Testis (tissue), 3 donors: ENCODE measurements around the gene DNHD1. TPM values are rescaled to one million over a fixed set of nuclear protein-coding genes. Genes with fewer than 3 reads are reported as not detected.

Experiments
- DNase-seq: peaks from one replicate; pipeline ENCODE4 v3.0.0-alpha.2; 2019
- H3K27ac ChIP-seq, 2 donors: fragments of 200-600 bp; sonication (generic); one replicate each; pipeline ENCODE4 v1.5.1; 2019
- H3K27me3 ChIP-seq: fragments of 200-600 bp; sonication (generic); one replicate; pipeline ENCODE4 v1.5.1; 2019
- H3K36me3 ChIP-seq: fragments of 200-600 bp; sonication (generic); one replicate; pipeline ENCODE4 v1.5.1; 2017; ENCODE audit warnings: low read depth; ENCODE audit errors: missing control alignments
- H3K4me1 ChIP-seq: fragments of 200-600 bp; sonication (generic); one replicate; pipeline ENCODE4 v1.5.1; 2019
- H3K4me3 ChIP-seq, 2 donors: fragments of 200-600 bp; sonication (generic); one replicate each; pipeline ENCODE4 v1.5.1; 2017 to 2019
- H3K9me3 ChIP-seq: fragments of 200-600 bp; sonication (generic); one replicate; pipeline ENCODE4 v1.5.1; 2017
- CTCF ChIP-seq, 3 experiments: fragments of 450-650 bp in 2 of 3; fragments of 200-600 bp in 1 of 3; sonication (generic) in 1 of 3; IDR thresholded peaks; one replicate each; pipeline ENCODE4 v1.5.1; 2016 to 2019; ENCODE audit warnings: antibody characterized with exemption in 3 of 3, mild to moderate bottlenecking in 2 of 3, moderate library complexity in 1 of 3
- POLR2A ChIP-seq: fragments of 450-650 bp; IDR thresholded peaks from one replicate; pipeline ENCODE4 v1.6.1; 2017; ENCODE audit warnings: antibody characterized with exemption, mild to moderate bottlenecking, moderate library complexity
- WGBS, 2 donors: methylation state at CpG; one replicate each; pipeline ENCODE4 v1.1.5; 2018; 5-methylcytosine and 5-hydroxymethylcytosine counted together
- intact Hi-C: fragments of 100-400 bp; cut with DNase I; formaldehyde crosslinking; loops from one replicate; pipeline ENCODE4 v1.15.1; 2023; ENCODE audit warnings: low total_unique reads
- polyA plus RNA-seq: library from polyadenylated mRNA; stranded (reverse); fragments of 350-450 nt; fragmentation: Illumina TruSeq; extraction: RNeasy Lipid Tissue Mini Kit (QIAGEN cat#74804); gene quantifications from one replicate; pipeline ENCODE4 v1.2.3, GENCODE V29; 2014; ENCODE audit warnings: low read depth, low replicate concordance; ENCODE audit not compliant: insufficient read depth
- total RNA-seq, 2 donors: library from RNA; depleted of rRNA; stranded (reverse); fragments of >200 nt; gene quantifications; one replicate each; pipeline ENCODE4 v1.2.3, GENCODE V29; 2016

DNHD1 gene
- total and polyA plus RNA-seq, 3 donors from 2014 or later = 66.3 to 103 (median 83.2) TPM

GRCh38 chr11:6561288-6561687 is 64.2 kb downstream of the DNHD1 start:
- no peaks in the 10 kb centered on the region for H3K4me1 ChIP-seq
- 93 to 95% methylated on average over 3 of the region's 3 CpGs for WGBS, 2 donors
- no peak for TF ChIP-seq POLR2A
- TF ChIP-seq CTCF (IDR thresholded peaks at IDR 0.05) = no peak
- no peak overlapping the region for H3K4me3 ChIP-seq
- H3K9me3 ChIP-seq = no peaks in the 10 kb centered on the region
- no peaks in the 10 kb centered on the region for H3K36me3 ChIP-seq
- H3K27ac ChIP-seq = no peak overlapping the region
- intact Hi-C loops = no loop called here
- H3K27me3 ChIP-seq = no peaks in the 10 kb centered on the region
- no peak for DNase-seq

GRCh38 chr11:6563121-6563619 is 66.1 kb downstream of the DNHD1 start:
- Histone ChIP-seq H3K4me1 (no peaks in the 10 kb centered on the region), H3K9me3 (no peaks in the 10 kb centered on the region), H3K27me3 (no peaks in the 10 kb centered on the region), H3K27ac (no peak overlapping the region), H3K36me3 (no peaks in the 10 kb centered on the region), H3K4me3 (no peak overlapping the region)
- no peak for DNase-seq
- no peak for TF ChIP-seq POLR2A
- no peak for TF ChIP-seq CTCF (IDR thresholded peaks at IDR 0.05)
- intact Hi-C loops = no loop called here
- WGBS, 2 donors = 97 to 100% methylated on average over 4 of the region's 4 CpGs

- no peak for DNase-seq
- 69 to 91% methylated on average over 4 to 9 of the region's 10 CpGs for WGBS, 2 donors
- no peaks in the 10 kb centered on the region for H3K9me3 ChIP-seq
- no peak overlapping the region for H3K27ac ChIP-seq
- H3K4me3 ChIP-seq = no peak overlapping the region
- no peaks in the 10 kb centered on the region for H3K4me1 ChIP-seq
- H3K36me3 ChIP-seq = no peaks in the 10 kb centered on the region
- intact Hi-C loops = no loop called here
- no peaks in the 10 kb centered on the region for H3K27me3 ChIP-seq
- TF ChIP-seq POLR2A (no peak), CTCF (IDR thresholded peaks at IDR 0.05) (no peak)
Measured at GRCh38 chr11:6563667-6564066, 66.6 kb downstream of the DNHD1 start.

GRCh38 chr11:6565325-6565724 is 68.2 kb downstream of the DNHD1 start:
- intact Hi-C loops = no loop called here
- 65 to 77% methylated on average over 2 of the region's 2 CpGs for WGBS, 2 donors
- Histone ChIP-seq H3K4me1 (no peaks in the 10 kb centered on the region), H3K27ac (no peak overlapping the region), H3K4me3 (no peak overlapping the region), H3K36me3 (no peaks in the 10 kb centered on the region), H3K9me3 (no peaks in the 10 kb centered on the region), H3K27me3 (no peaks in the 10 kb centered on the region)
- TF ChIP-seq POLR2A (no peak), CTCF (IDR thresholded peaks at IDR 0.05) (no peak)
- DNase-seq = no peak

GRCh38 chr11:6565988-6566703 is 69.1 kb downstream of the DNHD1 start:
- H3K4me1 ChIP-seq = no peaks in the 10 kb centered on the region
- 94 to 98% methylated on average over 5 of the region's 5 CpGs for WGBS, 2 donors
- TF ChIP-seq POLR2A (no peak), CTCF (IDR thresholded peaks at IDR 0.05) (no peak)
- H3K27ac ChIP-seq = no peak overlapping the region
- no peaks in the 10 kb centered on the region for H3K9me3 ChIP-seq
- no peaks in the 10 kb centered on the region for H3K36me3 ChIP-seq
- no peak overlapping the region for H3K4me3 ChIP-seq
- DNase-seq = no peak
- intact Hi-C loops = no loop called here
- no peaks in the 10 kb centered on the region for H3K27me3 ChIP-seq
